MV-4-11 (cell line): ENCODE results near the gene DBNDD1.

ENCODE experiments used
- DNase-seq: peaks from one replicate; lab custom pipeline; 2025; lab: John Stamatoyannopoulos, UW

DBNDD1 gene

DNA sequence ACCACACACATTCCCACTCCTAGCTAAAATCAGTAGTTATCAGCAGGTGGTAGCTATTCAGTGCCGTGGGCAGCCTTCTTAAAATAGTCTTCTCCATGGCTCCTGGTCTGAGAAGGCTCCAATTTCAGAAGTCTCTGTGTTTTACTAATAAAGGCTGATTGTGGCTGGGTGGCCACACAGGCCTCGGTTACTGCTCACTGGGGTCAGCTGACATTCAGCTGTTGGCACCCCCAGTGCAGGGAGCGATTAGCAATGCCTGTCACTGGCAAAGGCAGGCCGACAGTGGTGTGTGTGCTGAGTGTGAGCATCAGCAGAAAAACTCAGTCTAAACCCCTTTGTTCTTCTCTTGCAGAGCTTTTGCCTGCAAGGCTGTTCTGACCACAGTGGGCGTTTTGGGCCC is 16.6 kb upstream of the DBNDD1 start:
- DNase-seq, result no peak

DNA sequence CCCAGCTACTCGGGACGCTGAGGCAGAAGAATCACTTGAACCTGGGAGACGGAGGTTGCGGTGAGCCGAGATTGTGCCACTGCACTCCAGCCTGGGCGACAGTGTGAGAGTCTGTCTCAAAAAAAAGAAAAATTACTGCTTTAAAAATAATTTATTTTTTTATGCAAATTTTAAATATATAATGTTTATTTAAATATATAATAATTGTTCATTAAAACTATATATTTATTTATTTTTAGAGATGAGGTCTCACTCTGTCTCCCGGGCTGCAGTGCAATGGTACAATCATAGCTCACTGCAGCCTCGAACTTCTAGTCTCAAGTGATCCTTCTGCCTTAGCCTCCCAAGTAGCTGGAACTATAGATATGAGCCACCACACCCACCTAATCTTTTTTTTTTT is 15.2 kb upstream of the DBNDD1 start:
- DNase-seq, result no peak

DNA sequence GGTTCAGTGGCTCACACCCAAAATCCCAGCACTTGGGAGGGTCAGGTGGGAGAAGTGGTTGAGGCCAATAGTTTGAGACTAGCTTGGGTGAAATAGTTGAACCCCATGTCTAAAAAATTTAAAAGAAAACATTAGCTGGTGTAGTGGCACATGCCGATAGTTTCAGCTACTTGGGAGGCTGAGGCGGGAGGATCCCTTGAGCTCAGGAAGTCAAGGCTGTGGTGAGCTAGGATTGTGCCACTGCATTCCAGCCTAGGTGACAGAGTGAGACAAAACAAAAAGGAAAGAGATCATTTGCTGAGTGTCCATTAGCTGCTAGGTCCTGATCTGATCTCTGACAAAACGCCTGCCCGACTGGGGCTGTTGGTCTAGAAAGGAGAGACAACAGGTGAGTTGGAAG is 14.1 kb upstream of the DBNDD1 start:
- DNase-seq, result peak; percentile 13

DNA sequence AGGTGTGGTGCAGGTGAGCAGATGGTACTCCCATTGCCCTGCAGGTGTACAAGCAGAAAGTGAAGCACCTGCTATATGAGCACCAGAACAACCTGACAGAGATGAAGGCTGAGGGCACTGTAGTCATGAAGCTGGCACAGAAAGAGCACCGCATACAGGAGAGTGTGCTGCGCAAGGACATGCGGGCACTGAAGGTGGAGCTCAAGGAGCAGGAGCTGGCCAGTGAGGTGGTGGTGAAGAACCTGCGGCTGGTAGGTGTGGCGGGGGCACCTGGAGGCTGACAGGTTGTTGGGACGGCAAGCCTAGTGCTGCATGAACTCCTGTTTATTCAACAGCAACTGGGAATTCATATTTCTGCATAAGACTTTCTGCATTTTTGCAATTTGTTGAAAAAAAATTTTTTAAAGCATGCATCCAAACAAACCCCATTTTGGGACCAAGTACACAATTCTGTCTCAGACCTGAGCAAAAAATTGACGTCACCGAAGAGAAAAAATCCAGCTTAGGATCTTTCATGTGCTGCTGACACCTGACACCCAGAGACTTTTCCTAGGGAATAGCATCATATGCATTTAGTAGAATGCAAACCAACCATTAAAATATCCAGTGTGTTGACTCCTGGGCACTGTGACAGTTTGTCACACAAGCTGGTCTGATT is 13.5 kb upstream of the DBNDD1 start:
- no peak for DNase-seq

DNA sequence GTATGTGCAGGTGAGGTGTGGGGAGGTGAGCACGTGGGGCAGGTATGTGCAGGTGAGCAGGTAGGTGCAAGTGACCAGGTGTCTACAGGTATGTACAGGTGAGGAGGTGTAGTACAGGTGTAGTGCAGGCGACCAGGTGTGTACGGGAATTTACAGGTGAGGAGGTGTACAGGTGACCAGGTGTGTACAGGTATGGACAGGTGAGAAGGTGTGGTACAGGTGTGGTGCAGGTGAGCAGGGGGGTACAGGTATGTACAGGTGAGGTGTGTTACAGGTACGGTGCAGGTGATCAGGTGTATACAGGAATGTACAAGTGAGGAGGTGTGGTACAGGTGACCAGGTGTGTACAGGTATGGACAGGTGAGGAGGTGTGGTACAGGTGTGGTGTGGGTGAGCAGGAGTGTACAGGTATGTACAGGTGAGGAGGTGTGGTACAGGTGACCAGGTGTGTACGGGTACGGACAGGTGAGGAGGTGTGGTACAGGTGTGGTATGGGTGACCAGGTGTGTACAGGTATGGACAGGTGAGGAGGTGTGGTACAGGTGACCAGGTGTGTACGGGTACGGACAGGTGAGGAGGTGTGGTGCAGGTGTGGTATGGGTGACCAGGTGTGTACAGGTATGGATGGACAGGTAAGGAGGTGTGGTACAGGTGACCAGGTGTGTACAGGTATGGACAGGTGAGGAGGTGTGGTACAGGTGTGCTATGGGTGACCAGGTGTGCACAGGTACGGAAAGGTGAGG is 12.8 kb upstream of the DBNDD1 start:
- peak; percentile 48 for DNase-seq

DNA sequence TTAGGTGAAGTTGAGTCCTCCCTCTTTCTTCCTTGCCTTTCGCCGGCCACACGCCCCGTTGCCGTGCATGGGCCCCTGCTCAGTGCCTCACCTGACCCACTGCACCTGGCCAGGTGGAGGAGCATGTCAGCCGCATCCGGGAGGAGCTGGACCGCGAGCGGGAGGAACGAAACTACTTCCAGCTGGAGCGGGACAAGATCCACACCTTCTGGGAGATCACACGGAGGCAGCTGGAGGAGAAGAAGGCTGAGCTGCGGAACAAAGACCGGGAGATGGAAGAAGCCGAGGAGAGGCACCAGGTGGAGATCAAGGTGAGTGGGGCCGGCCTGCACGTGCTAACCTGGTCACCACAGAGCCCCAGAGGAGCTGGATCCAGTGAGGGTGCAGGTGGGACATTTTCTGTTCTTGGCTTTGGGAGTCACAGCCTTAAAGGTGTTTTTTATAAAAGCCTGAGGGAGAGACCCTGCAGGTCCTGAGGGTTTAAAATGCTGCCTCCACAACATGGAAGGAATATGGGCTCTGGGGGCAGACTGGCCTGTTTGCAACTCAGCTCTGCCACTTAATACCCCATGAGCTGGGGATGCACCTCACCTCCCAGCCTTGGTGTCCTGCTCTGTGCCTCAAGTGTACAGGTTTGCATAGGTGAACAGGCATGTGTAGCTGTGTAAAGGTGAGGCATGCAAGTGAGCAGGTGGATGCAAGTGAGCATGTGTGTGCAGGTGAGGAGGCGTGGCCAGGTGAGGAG is 12.1 kb upstream of the DBNDD1 start:
- no peak for DNase-seq

DNA sequence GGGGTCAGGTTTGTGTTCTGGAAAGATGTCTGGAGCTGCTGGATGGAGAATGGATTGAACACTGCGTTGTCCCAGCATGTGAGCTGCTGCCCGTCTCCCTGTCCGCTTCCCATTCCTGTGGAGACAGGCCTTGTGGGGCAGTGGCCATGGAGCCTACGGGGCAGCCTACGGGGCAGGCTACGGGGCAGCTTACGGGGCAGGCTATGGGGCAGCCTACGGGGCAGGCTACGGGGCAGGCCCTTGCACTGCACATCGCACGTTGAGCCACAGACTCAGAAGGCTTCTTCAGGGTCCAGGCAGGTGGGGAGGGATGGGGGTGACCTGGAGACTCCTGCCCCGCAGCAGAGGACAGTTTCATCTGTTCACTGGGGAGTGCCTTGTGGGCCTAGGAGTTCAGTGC is 9.7 kb upstream of the DBNDD1 start:
- DNase-seq, result no peak

DNA sequence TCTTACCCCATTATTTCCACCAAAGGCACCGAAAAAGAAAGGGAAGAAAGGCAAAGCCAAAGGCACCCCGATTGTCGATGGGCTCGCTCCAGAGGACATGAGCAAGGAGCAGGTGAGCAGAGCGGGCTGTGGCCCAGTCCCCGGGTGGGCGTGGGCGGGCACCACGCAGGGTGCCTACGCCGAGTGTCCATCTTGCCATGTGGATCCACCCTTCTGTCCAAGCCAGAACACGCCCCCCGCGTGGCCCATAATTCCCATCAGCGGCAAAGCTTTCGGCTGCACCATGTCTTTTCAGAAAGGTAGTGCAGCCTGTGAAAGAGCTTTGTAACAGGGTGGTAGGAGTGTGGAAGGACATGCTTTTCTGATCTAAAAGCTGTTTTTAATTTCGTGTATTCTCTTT is 8.4 kb upstream of the DBNDD1 start:
- DNase-seq, result no peak

DNA sequence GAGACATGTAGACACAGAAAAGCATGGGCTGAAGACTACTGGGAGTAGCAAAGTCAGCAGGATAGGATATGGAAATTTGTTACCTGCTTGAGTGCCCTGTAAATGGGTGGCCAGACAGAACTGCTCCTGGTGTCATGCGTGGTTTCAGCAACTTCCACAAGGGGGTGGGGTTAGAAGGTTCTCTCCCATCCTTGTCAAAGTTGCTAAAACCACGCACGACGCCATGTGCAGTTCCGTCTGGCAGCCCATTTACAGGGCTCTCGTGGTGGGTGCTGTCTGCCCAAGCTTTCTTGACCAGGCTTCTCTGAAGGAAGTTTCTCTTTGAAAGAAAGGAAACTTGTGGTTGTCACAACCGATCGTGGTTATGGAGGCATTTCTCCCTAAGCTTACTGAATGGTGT is 6.9 kb upstream of the DBNDD1 start:
- peak; percentile 78 for DNase-seq

DNA sequence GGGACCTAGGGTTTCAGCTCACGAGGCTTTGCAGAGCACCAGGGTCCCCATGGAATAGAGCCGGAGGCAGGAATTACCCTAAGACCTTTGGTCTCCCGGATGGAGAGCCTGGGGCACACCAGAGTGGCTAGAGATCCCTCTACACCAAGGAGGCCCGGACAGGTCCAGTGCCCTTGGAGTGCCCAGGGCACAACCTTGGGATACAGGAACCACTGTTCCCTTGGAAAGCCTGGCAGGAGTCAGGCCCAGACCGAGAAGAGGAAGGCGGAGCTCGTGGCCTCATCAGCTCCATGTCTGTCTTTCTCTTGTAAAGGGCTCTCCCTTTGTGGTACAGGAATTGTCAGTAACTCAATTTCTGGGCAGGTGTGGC is 3.8 kb upstream of the DBNDD1 start:
- no peak for DNase-seq

DNA sequence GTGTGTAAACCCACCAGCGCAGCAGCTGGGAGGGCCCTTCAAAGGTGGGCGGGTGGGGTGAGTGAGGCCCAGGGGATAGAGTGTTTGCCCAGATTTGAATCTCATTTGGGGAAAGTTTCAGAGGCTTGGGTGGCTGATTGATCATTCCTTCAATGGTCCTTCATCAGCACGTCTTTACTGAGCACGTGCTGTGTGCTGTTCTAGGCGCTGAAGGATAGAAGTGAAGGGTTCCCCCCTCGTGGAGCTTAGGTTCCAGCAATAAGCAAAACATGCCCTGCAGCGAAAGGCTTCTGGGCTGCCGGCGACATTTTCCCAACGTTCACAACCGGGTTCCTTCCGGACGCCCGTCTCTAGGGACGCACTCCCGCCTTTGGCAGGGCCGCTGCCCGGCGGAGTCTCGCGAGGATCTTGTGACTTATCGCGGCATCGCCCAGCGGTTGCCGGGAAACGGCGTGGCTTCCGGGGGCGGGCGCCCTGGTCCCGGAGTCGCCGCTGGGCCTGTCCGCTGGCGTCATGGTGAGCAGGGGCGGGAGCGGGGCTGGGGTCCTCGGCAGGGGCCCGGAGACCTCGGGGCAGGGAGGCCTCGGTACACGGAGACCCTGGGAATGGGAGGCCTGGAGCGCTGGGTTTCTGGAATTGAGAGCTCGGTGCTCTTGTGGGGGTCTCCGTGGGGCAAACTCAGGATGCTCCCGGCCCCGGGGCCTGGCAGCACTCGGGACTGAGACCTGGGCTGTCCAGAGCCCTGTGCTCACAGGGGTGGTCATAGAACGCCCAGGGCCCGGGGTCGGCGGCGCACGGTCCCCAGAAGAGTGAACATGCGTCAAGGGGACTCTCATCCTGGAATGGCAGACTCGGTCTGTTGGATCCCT is 3.2 kb upstream of the DBNDD1 start:
- peak; percentile 81 for DNase-seq

DNA sequence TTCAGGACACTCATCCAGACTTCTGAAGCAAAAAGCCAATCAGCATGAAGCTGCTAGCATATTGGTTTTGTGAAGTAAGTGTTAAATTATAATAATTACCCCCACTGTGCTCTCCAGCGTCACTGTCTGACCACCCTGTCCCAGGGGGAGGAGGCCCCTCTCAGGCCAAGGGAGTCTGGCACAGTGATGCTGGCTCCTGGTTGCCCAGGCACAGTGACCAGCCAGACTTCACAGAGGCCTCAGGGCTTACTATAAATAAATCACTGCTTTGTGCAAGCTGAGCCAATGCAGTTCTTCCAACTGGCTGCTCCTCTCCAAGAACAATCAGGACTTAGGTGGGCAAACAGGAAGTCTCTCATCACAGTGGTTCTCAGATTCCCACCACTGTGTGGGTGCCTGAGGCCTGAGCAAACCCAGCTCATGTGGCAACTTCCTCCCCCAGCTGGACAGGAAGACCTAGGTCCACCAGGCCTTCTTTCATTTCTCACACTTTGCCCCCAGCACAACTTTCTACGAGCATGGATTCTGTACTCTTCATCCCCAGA is 1.7 kb upstream of the DBNDD1 start:
- peak; percentile 51 for DNase-seq

DNA sequence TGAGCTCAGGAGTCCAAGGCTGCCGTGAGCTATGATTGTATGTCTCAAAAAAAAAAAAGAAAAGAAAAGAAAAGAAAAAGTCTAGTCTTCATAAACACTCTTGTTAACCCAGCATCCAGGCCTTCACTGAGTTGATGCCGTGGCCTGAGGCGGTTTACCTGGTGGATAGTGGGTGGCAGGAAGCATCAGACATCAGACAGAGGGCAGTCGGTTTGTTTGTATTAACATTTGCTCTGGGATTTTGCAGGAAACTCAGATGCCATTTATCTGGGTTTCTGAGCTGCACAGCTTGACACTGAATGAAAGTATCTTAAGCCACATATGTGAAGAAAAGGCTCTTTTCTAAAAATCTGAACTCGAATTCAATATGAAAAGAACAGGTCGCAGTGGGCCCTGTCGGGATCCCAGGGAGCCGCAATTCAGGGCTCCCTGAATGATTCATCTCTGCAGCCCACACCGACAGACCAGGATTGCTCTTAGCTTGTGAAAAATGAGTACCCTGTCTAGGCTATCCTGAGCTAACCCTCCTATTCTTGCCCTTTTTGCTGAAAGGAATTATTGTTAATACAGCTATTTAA is 1.1 kb upstream of the DBNDD1 start:
- no peak for DNase-seq

DNA sequence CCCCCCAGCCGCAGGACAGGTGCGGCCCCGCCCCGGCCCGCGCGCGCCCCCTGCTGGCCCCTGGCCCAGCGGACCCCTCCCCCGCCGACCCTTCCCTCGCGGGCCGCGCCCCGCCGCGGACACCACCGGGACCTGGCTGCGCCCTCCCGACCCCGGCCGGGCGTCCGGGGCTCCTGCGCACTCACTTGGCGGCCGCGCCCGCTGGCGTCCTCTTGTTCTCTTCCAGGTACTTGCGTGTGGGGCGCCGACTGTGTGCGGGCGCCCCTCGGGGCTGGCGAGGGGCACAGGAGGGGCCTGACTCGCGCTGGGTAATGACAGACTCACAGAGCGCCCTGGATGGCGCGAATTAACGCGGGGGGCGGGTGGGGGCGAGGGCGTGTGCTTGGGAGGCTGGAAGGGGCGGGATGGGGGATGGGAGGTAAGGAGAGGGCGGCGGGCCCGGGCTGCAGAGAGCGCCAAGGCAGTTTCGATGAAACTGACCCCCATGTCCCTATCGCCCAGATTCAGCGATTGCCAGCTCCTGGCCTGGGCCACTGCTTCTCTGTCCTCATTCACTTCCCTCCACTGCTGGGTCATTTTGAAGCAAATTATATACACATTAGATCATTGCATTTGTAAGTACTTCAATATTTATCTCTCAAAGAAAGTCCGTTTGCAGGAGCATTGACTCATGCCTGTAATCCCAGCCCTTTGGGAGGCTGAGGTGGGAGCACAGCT is 445 bp upstream of the DBNDD1 start:
- no peak for DNase-seq

DNA sequence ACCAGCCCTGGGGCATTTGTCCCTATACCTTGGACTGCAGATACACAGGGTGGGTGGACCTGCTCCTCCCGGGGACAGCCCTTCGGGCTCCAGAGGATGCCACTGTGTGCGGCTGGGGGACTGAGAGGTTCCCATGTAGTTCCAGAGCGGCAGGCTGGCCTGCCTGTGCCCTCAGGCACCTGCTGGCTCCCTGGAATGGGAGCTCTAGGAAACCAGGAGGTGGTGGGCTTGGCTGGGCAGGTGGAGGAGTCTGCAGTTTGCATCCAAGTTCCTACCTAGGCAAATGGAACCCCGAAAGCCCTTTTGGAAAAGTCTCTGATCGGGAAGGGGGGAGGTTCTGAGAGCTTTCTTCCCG is 982 bp downstream of the DBNDD1 start:
- no peak for DNase-seq

DNA sequence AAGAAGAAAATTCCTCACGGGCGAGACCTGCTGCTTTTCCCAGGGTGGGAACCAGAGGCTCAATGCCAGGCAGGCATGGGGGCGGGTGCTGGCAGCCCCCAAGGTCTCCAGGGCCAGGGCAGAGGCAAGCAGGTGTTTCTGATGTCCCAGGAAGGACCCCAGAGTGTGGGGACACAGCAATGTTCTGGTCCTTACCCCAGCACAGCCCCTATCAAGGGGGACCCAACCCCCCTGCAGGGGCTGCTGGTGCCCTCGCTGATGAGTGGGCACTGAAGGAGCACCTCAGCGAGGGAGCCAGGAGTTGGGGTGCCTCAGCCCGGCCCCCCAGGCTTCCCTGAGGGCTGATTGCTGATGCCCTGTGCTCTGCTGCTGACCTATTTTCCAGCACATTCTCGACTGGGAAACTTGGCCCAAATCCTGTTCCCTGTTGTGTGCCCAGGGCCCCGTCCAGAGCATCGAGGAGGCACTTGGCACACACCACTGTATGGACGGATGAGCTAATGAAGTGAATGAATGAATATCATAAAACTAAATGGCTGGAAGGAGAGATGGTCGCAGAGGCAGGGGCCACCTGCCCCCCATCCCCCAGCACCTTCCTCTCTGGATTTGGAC is 2.8 kb downstream of the DBNDD1 start:
- no peak for DNase-seq

DNA sequence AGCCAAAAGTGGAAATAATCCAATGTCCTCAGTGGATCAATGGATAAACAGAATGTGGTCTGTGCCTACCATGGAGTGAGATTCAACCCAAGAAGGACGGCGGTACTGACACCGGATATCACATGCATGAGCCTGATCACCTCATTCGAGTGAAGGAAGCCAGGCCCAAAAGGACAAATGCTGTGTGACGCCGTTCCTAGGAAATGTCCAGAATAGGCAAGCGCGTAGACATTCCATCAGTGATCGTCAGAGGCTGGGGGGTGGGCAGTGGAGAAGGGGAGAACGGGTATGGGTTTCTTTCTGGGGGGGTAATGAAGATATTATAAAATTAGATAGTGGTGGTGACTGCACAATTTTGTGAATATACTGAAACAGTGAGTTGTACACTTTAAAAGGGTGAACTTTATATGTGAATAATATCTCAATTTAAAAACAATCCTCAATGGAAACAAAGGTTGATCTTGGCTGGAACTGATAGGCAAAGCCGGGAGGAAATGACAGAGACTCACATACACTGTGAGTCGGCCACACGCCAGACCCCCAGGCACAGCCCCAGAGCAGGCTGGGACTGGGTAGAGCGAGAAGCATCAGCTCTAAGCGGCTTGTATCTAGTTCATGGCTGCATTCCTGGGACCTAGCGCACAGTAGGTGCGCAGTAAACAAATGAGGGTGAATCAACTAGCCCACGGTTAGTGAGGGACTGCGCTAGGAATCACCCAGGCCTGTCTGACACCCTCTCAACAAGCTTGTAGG is 3.5 kb downstream of the DBNDD1 start:
- no peak for DNase-seq

DNA sequence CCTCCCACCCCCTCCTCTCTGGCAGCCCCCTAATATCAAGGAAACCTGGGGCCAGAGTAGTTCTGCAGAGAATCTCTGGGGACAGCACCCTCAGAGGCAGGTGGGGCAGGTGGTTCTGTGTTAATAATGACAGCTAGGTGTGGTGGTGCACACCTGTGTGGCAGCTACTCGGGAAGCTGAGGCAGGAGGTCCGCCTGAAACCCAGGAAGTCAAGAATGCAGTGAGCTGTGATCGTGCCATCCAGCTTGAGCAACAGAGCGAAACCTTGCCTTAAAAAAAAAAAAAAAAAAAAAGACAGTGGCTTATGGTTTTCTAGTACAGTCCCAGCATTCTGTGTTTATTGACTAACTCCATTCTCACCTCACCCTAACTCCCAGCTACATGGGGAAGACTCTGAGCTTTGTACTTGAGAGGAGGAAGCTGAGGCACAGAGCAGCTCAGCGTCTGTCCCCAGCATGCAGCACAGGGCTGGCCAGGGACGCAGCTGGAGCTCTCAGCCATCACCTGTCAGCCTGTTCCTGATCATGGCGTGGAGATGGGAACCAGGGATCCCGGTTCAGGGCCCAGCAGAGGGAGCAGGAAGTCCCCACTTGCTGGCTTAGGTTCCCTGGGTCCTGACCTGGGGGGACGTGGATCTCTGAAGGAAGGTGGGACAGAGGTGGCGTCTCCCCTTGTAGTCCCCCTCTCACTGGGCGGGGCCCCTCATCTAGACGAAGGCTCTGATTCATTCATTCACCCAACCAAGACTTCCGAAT is 6.1 kb downstream of the DBNDD1 start:
- DNase-seq, result peak; percentile 21

DNA sequence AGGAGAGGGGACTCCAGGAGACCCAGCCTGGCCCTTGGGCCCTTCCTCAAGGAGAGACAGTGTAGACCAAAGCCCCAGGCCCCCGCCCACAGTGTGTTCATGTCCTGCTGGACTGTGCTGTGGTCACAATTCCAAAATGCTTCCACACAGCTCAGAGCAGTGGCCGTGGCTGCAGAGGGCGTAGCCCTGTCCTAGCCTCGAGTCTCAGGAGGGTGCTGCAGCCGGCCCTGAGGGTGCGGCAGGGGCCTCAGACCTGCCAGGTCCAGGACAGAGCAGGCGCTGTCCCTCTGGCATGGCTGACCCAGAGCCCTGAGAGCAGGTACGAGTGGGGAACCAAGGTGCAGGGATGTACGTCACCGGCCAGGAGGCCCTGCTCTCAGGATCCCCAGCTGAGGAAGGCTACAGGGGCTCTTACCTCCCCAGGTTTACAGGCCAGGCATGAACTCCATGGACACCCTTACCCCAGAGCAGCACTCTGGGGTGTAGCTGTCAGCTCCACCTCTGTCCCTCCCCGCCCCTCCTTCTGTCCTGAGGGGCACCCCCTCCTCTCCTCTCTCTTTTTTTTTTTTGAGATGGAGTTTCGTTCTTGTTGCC is 7.3 kb downstream of the DBNDD1 start:
- DNase-seq, result no peak
